ENCODE measurements around the gene TMEM19.

GRCh38 chr12:71710276-71711125, 24.6 kb downstream of the TMEM19 start:
- TF ChIP-seq, protein P1, sequence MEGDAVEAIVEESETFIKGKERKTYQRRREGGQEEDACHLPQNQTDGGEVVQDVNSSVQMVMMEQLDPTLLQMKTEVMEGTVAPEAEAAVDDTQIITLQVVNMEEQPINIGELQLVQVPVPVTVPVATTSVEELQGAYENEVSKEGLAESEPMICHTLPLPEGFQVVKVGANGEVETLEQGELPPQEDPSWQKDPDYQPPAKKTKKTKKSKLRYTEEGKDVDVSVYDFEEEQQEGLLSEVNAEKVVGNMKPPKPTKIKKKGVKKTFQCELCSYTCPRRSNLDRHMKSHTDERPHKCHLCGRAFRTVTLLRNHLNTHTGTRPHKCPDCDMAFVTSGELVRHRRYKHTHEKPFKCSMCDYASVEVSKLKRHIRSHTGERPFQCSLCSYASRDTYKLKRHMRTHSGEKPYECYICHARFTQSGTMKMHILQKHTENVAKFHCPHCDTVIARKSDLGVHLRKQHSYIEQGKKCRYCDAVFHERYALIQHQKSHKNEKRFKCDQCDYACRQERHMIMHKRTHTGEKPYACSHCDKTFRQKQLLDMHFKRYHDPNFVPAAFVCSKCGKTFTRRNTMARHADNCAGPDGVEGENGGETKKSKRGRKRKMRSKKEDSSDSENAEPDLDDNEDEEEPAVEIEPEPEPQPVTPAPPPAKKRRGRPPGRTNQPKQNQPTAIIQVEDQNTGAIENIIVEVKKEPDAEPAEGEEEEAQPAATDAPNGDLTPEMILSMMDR (IDR thresholded peaks at IDR 0.05; ENCODE audit: insufficient read depth, low read length, poor library complexity, severe bottlenecking) = no peak
- no peak for TF ChIP-seq EZH2phosphoT487 (conservative IDR thresholded peaks at IDR 0.05; ENCODE audit: low read length)

Data from SU-DHL-6 (cell line).